ENCODE results near the gene ANXA2R.
"Not testable (repeated sequence)": the region's sequence is repeated elsewhere in the genome, so short reads cannot be mapped to it uniquely, and the experiment has no call there.

Gene ANXA2R

GRCh38 chr5:43040287-43041098 lies at the start of gene ANXA2R:
Gene ANXA2R, minus strand, starts transcription at chr5:43040319. Its CDS starts 273 bp downstream, at chr5:43040046.
- H3K9me3 ChIP-seq (ENCODE audit: control insufficient read depth in 1 of 2, low read length in 2 of 2), result no peaks in the 10 kb centered on the region
- H3K4me1 ChIP-seq (ENCODE audit: control insufficient read depth in 1 of 2, insufficient read depth in 2 of 2, low read length in 2 of 2), result peaks cover 30 to 36% of the 10 kb centered on the region in 2 donors
- no peaks in the 10 kb centered on the region for H3K36me3 ChIP-seq (ENCODE audit: control insufficient read depth in 1 of 2, insufficient read depth in 2 of 2, low read length in 2 of 2)
- peaks cover 22 to 58% of the 10 kb centered on the region in 2 donors for H3K27me3 ChIP-seq (ENCODE audit: control insufficient read depth in 1 of 2, insufficient read depth in 2 of 2, low read length in 2 of 2)
- peak within 1 kb of the TSS; percentile 81 to 84 for H3K4me3 ChIP-seq (ENCODE audit: low read depth in 1 of 2, low read length in 2 of 2)
- peak within 1 kb of the TSS; percentile 71 for H3K27ac ChIP-seq (ENCODE audit: low read depth, low read length)
- H3K9ac ChIP-seq (ENCODE audit: low read depth in 1 of 2, low read length in 2 of 2), result peak within 1 kb of the TSS; percentile 73 to 81

GRCh38 chr5:43086118-43086908 lies 46.2 kb upstream of the ANXA2R start:
- not testable (repeated sequence) for H3K9me3 ChIP-seq (ENCODE audit: control insufficient read depth in 1 of 2, low read length in 2 of 2); H3K4me1 ChIP-seq (ENCODE audit: control insufficient read depth in 1 of 2, insufficient read depth in 2 of 2, low read length in 2 of 2); H3K36me3 ChIP-seq (ENCODE audit: control insufficient read depth in 1 of 2, insufficient read depth in 2 of 2, low read length in 2 of 2); H3K27ac ChIP-seq (ENCODE audit: low read depth, low read length); H3K27me3 ChIP-seq (ENCODE audit: control insufficient read depth in 1 of 2, insufficient read depth in 2 of 2, low read length in 2 of 2); H3K4me3 ChIP-seq (ENCODE audit: low read depth in 1 of 2, low read length in 2 of 2); H3K9ac ChIP-seq (ENCODE audit: low read depth in 1 of 2, low read length in 2 of 2)

- Histone ChIP-seq H3K27ac (ENCODE audit: low read depth, low read length) (no peak overlapping the region), H3K27me3 (ENCODE audit: control insufficient read depth in 1 of 2, insufficient read depth in 2 of 2, low read length in 2 of 2) (no peaks in the 10 kb centered on the region), H3K4me1 (ENCODE audit: control insufficient read depth in 1 of 2, insufficient read depth in 2 of 2, low read length in 2 of 2) (no peaks in the 10 kb centered on the region), H3K9me3 (ENCODE audit: control insufficient read depth in 1 of 2, low read length in 2 of 2) (peaks cover 0 to 3% of the 10 kb centered on the region in 2 donors), H3K9ac (ENCODE audit: low read depth in 1 of 2, low read length in 2 of 2) (no peak overlapping the region), H3K4me3 (ENCODE audit: low read depth in 1 of 2, low read length in 2 of 2) (no peak overlapping the region), H3K36me3 (ENCODE audit: control insufficient read depth in 1 of 2, insufficient read depth in 2 of 2, low read length in 2 of 2) (no peaks in the 10 kb centered on the region)
Measured at GRCh38 chr5:43085453-43085852, 45.3 kb upstream of the ANXA2R start.

DNA sequence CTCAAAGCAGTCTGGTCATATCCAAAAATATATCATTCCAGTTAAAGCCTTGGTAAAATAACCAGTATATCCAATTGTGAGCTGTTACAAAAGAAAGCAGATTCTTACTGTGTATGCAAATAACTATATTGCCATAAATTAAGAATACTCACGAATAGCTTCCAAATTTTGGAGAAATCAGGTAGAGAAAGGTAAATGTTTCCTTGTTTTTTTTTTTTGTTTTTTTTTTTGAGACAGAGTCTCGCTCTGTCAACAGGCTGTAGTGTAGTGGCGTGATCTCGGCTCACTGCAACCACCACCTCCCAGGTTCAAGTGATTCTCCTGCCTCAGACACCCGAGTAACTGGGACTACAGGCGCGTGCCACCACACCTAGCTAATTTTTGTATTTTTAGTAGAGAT lies 44.3 kb upstream of the ANXA2R start:
- not testable (repeated sequence) for H3K27ac ChIP-seq (ENCODE audit: low read depth, low read length); H3K4me1 ChIP-seq (ENCODE audit: control insufficient read depth in 1 of 2, insufficient read depth in 2 of 2, low read length in 2 of 2); H3K4me3 ChIP-seq (ENCODE audit: low read depth in 1 of 2, low read length in 2 of 2); H3K9me3 ChIP-seq (ENCODE audit: control insufficient read depth in 1 of 2, low read length in 2 of 2); H3K27me3 ChIP-seq (ENCODE audit: control insufficient read depth in 1 of 2, insufficient read depth in 2 of 2, low read length in 2 of 2); H3K9ac ChIP-seq (ENCODE audit: low read depth in 1 of 2, low read length in 2 of 2); H3K36me3 ChIP-seq (ENCODE audit: control insufficient read depth in 1 of 2, insufficient read depth in 2 of 2, low read length in 2 of 2)

DNA sequence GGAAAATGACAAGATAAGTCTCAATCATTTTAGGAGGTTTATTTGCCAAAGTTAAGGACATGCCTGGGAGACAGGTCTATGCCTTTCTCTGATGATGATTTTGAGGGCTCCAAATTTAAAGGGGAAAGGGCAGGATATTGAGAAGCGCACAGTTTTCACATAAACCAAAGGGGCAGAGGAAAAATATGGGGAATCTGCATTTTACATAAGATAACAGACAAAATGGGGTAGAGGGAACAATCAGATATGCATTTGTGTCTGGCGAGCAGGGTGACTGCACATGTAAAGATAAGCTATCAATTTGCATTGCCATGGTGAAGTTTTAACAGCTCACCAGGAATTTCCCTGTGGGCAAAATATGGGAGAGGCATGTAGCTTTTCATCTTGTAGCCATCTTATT lies 41.2 kb upstream of the ANXA2R start:
- H3K27me3 ChIP-seq (ENCODE audit: control insufficient read depth in 1 of 2, insufficient read depth in 2 of 2, low read length in 2 of 2); H3K9me3 ChIP-seq (ENCODE audit: control insufficient read depth in 1 of 2, low read length in 2 of 2); H3K4me1 ChIP-seq (ENCODE audit: control insufficient read depth in 1 of 2, insufficient read depth in 2 of 2, low read length in 2 of 2); H3K27ac ChIP-seq (ENCODE audit: low read depth, low read length); H3K4me3 ChIP-seq (ENCODE audit: low read depth in 1 of 2, low read length in 2 of 2); H3K9ac ChIP-seq (ENCODE audit: low read depth in 1 of 2, low read length in 2 of 2); H3K36me3 ChIP-seq (ENCODE audit: control insufficient read depth in 1 of 2, insufficient read depth in 2 of 2, low read length in 2 of 2): not testable (repeated sequence)

DNA sequence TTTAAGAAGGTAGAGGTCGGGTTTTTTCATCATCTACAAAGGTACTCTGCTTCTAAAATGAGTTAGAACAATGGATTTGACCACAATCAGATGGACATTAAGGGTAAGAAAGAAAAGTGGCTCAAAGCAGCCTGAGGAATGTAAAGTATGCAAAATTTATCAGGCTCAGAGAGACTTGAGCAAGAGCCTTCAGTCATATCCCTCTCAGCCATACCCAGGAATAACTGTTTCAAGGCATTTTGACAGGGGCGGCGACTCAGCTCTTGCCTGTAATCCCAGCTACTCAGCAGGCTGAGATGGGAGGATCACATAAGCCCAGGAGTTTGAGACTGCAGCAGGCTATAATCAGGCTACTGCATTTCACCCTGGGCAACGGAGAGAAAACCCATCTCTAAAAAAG lies 38.8 kb upstream of the ANXA2R start:
- H3K4me3 ChIP-seq (ENCODE audit: low read depth in 1 of 2, low read length in 2 of 2), result no peak overlapping the region
- no peak overlapping the region for H3K27ac ChIP-seq (ENCODE audit: low read depth, low read length)
- no peaks in the 10 kb centered on the region for H3K4me1 ChIP-seq (ENCODE audit: control insufficient read depth in 1 of 2, insufficient read depth in 2 of 2, low read length in 2 of 2)
- no peaks in the 10 kb centered on the region for H3K9me3 ChIP-seq (ENCODE audit: control insufficient read depth in 1 of 2, low read length in 2 of 2)
- no peaks in the 10 kb centered on the region for H3K27me3 ChIP-seq (ENCODE audit: control insufficient read depth in 1 of 2, insufficient read depth in 2 of 2, low read length in 2 of 2)
- no peak overlapping the region for H3K9ac ChIP-seq (ENCODE audit: low read depth in 1 of 2, low read length in 2 of 2)
- H3K36me3 ChIP-seq (ENCODE audit: control insufficient read depth in 1 of 2, insufficient read depth in 2 of 2, low read length in 2 of 2), result peaks cover 4 to 8% of the 10 kb centered on the region in 2 donors

GRCh38 chr5:43077446-43078191 lies 37.5 kb upstream of the ANXA2R start:
- H3K27me3 ChIP-seq (ENCODE audit: control insufficient read depth in 1 of 2, insufficient read depth in 2 of 2, low read length in 2 of 2); H3K27ac ChIP-seq (ENCODE audit: low read depth, low read length); H3K9ac ChIP-seq (ENCODE audit: low read depth in 1 of 2, low read length in 2 of 2); H3K4me1 ChIP-seq (ENCODE audit: control insufficient read depth in 1 of 2, insufficient read depth in 2 of 2, low read length in 2 of 2); H3K9me3 ChIP-seq (ENCODE audit: control insufficient read depth in 1 of 2, low read length in 2 of 2); H3K4me3 ChIP-seq (ENCODE audit: low read depth in 1 of 2, low read length in 2 of 2); H3K36me3 ChIP-seq (ENCODE audit: control insufficient read depth in 1 of 2, insufficient read depth in 2 of 2, low read length in 2 of 2): not testable (repeated sequence)

DNA sequence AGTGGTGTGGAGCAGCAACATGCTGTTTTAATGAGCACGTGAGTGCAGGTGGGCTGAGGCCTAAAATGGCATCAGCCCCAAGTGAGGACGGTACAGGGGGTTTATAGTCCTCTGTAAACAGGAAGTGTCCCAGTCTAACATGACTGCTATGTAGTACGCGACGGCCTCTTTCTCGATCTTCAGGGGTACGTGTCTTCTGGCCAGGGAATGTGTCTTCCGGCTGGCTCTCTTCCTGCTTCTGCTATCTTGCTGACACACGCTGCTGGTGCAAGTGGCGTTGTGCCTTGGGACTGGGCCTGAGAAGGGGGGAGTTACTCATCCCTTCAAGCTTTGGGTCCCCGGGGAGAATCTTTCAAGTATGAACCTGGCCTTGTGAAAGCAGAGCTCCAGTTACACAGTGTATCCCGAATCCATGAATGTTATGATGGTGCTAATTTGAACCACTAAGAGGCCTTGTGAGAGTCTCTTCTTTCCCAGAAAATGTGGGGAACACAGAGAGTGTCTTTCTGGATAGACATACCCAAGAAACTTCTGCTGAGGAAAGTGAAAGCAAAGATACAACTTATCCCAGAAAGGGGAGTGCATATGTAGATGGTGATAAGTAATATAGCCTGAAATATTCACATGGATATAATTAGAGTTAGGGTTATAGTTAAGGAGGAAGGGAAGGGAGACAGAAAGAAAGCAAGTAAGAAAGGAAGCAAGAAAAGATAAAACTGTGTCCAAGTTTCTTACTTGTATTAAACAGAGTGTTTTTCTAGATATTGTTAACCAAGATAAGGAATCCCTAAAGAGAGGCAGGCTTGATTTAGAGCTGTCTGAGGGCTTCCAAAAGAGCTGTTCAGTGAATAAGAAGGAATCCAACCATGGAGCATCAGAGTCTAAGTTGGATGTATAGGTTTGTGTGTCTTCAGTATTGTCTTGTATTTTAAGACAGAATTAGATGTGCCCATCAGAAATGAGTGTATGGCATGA lies 35.5 kb upstream of the ANXA2R start:
- no peak overlapping the region for H3K9ac ChIP-seq (ENCODE audit: low read depth in 1 of 2, low read length in 2 of 2)
- H3K4me3 ChIP-seq (ENCODE audit: low read depth in 1 of 2, low read length in 2 of 2), result no peak overlapping the region
- H3K36me3 ChIP-seq (ENCODE audit: control insufficient read depth in 1 of 2, insufficient read depth in 2 of 2, low read length in 2 of 2), result peaks cover 12 to 18% of the 10 kb centered on the region in 2 donors

GRCh38 chr5:43074987-43075318 lies 34.8 kb upstream of the ANXA2R start:
- no peak overlapping the region for H3K9ac ChIP-seq (ENCODE audit: low read depth in 1 of 2, low read length in 2 of 2)
- no peaks in the 10 kb centered on the region for H3K27me3 ChIP-seq (ENCODE audit: control insufficient read depth in 1 of 2, insufficient read depth in 2 of 2, low read length in 2 of 2)
- no peaks in the 10 kb centered on the region for H3K9me3 ChIP-seq (ENCODE audit: control insufficient read depth in 1 of 2, low read length in 2 of 2)
- peaks cover 15 to 19% of the 10 kb centered on the region in 2 donors for H3K36me3 ChIP-seq (ENCODE audit: control insufficient read depth in 1 of 2, insufficient read depth in 2 of 2, low read length in 2 of 2)
- H3K4me3 ChIP-seq (ENCODE audit: low read depth in 1 of 2, low read length in 2 of 2), result no peak overlapping the region
- peaks cover 0 to 1% of the 10 kb centered on the region in 2 donors for H3K4me1 ChIP-seq (ENCODE audit: control insufficient read depth in 1 of 2, insufficient read depth in 2 of 2, low read length in 2 of 2)
- no peak overlapping the region for H3K27ac ChIP-seq (ENCODE audit: low read depth, low read length)

More for the DNA sequence above, 35.5 kb upstream of the ANXA2R start:
- Histone ChIP-seq H3K27me3 (ENCODE audit: control insufficient read depth in 1 of 2, insufficient read depth in 2 of 2, low read length in 2 of 2) (no peaks in the 10 kb centered on the region), H3K4me1 (ENCODE audit: control insufficient read depth in 1 of 2, insufficient read depth in 2 of 2, low read length in 2 of 2) (no peaks in the 10 kb centered on the region), H3K27ac (ENCODE audit: low read depth, low read length) (no peak overlapping the region), H3K9me3 (ENCODE audit: control insufficient read depth in 1 of 2, low read length in 2 of 2) (no peaks in the 10 kb centered on the region)

All from duodenal mucosa (tissue), 2 donors.